GM12891 (cell line): ENCODE data around the gene ACP1.

Experiments used
- PAX5 ChIP-seq: IDR thresholded peaks from 2 replicates; pipeline ENCODE4 v1.6.1; 2011; ENCODE audit warnings: low read length, moderate library complexity, mild to moderate bottlenecking; ENCODE audit not compliant: insufficient read depth, severe bottlenecking
- POLR2A ChIP-seq: IDR thresholded peaks from 2 replicates; pipeline ENCODE4 v1.6.1; 2011; ENCODE audit warnings: low read depth, low read length, control low read depth
- POLR2AphosphoS5 ChIP-seq: IDR thresholded peaks from 2 replicates; pipeline ENCODE4 v1.6.1; 2011; ENCODE audit warnings: low read depth, low read length, control low read depth
- POU2F2 ChIP-seq: IDR thresholded peaks from 2 replicates; pipeline ENCODE4 v1.6.1; 2011; ENCODE audit warnings: low read depth, mild to moderate bottlenecking, control low read depth, low read length, moderate library complexity
- SPI1 ChIP-seq: IDR thresholded peaks from 2 replicates; pipeline ENCODE4 v1.6.1; 2011; ENCODE audit warnings: low read depth, low read length, control low read depth
- TAF1 ChIP-seq: IDR thresholded peaks from 2 replicates; pipeline ENCODE4 v1.6.1; 2011; ENCODE audit warnings: low read depth, low read length, control low read depth

DNA sequence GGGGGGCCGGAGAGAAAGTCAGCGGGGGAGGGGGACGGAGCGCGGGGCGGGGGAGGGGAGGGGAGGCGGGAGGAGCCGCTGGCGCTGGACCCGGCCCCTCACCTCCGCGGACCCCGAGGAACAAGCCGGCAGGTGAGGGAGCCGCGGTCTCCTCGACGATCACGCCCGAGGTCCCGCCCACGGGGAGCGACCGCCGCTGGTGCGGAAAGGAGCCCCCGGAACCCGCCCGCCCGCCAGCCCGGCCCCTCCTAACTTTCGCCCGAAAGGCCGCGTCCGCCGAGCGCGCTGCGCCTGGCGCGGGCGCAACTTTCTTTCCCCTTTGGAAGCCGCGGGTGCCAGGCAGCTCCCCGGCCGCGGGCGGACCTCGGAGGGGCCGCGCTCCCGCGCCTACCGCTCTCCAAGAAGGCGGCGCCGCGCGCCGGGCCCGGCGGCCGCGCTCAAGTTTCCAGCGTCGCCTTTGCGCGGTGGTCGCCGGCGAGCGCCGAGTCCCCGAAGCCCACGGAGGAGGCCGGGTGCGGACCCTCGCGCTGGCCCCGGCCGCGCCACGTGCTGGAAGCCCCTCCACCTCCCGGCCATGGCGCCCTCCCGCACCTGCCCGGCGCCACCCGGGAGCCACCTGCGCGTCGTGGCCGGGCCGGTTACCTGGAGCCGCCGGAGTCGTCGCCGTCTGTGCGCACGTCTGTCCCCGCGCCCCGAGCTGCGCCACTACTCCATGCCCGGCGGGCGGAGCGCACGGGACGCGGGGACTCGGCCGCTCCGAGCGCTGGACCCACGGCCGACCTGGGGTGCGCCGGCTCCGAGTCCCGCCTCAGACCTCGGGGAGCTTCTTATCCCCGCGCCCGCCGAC, 23.4 kb downstream of the ACP1 start, which contains the start of gene ALKAL2:
- TF ChIP-seq TAF1 (no peak), POLR2A (no peak), POLR2AphosphoS5 (no peak), SPI1 (no peak), POU2F2 (no peak), PAX5 (no peak)
